ENCODE results near the gene WDR7. TPM values are rescaled to one million over a fixed set of nuclear protein-coding genes. Genes with fewer than 3 reads are reported as not detected.

The WDR7 gene
- total RNA-seq, 1 donor from 2014 or later: 36.4 TPM

DNA sequence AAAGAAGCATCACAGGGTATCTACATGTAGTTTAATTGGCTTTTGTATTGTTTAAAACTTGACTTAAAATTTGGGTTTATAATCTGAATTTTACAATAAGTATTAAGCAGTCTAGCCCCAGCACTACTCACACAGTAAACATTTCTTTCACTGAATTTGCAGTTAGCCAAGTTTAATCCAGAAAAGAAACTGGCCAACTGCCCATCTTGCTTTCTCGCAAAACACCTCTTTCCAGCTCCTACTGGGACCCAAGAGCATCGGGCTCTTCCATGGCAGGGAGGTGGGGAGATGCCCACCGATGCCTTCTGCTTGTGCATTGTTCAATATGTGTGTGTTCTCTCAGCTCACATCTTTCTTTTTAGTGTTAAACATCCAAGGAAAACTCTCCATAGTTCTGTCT is 283.0 kb downstream of the WDR7 start:
- intact Hi-C loops (cut with micrococcal nuclease): no loop called here

GRCh38 chr18:56934906-56935305 is 283.7 kb downstream of the WDR7 start:
- intact Hi-C loops (cut with micrococcal nuclease): no loop called here

DNA sequence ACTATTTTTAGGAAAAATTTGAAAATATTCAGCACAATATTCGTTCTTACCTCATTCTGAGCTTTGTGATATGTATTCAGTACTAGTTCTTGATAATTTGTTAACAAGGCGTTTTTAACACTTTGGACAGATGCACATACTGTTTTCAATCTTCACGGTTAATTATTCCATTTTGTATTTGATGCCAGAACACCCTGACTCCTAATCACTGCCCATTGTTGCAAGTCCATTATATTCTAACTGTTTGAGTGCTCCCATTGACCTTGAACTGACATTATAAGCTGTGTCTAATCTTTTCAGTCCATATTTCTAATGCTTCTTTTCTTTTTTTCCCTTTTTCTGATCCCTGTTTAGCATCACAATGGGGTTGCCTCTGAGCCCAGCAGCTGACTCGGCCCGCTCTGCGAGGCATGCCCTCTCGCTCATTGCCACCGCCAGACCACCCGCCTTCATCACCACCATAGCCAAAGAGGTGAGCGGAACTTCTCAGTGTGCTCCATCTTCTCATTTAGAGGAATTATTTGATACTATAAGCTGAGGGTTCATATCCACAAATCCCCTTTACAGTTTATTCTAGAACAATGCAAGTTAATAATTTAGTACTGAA is 284.4 kb downstream of the WDR7 start:
- intact Hi-C loops (cut with micrococcal nuclease): no loop called here

DNA sequence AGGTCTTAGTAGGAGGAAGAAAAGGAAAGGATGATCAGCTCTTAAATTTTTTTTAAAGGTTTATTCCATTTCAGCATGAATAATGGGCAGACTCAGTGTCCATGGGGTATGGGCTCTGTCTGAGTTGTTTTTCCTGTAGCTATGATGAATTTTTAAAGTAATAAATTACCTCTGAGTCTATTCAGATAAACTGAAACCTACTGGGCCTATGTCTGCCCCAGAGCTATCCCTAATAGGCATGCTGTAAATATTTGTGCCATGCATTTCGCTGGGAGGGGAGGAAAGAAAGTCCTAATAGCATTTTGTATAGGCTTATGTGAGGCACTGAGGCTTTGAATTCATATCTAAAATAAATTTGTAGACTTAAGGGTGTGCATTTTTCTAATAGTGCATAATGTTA is 285.3 kb downstream of the WDR7 start:
- intact Hi-C loops (cut with micrococcal nuclease): no loop called here

GRCh38 chr18:56937874-56938430 is 286.8 kb downstream of the WDR7 start:
- intact Hi-C loops (cut with micrococcal nuclease): no loop called here

GRCh38 chr18:56945171-56946083 is 294.3 kb downstream of the WDR7 start:
- intact Hi-C loops (cut with micrococcal nuclease): no loop called here

DNA sequence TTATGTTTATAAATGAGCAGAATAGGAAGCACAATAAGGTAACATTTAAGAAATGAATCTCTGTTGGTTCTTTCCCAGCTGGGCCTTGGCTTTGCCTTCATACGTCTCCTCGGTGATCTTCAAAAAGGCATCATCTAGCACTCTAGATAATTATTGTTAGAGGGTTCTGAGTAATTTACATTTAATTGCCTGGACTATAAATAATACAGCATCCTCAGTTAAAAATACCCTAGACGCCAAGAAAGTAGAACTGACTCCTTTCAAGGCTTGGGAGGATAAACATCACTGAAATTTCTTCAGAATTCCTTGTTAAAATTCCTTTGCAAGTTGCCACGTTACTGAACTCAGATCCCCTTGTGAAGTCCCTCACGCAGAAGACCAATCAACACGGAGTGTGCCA is 296.1 kb downstream of the WDR7 start:
- intact Hi-C loops (cut with micrococcal nuclease): no loop called here

DNA sequence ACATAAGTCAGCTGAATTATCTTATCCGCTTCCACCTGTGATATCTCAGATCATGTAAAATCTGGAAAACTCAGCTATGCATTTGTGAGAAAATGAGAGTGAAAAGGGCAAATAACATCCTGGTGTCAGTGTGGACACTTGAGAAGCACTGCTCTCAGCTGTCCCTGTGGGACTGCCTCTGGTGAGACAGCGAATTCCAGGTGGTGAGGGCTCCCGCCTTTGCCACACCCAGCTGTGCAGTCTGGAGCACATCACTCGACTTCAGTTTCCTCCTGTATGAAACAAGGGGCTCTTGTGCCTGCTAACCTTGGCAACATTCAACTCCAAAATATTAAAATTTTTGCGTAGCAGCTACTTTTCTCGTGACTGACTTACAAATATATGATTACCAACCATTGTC is 300.9 kb downstream of the WDR7 start:
- intact Hi-C loops (cut with micrococcal nuclease): no loop called here

- intact Hi-C loops (cut with micrococcal nuclease): no loop called here
Observed at GRCh38 chr18:56953428-56954198, 302.5 kb downstream of the WDR7 start.

DNA sequence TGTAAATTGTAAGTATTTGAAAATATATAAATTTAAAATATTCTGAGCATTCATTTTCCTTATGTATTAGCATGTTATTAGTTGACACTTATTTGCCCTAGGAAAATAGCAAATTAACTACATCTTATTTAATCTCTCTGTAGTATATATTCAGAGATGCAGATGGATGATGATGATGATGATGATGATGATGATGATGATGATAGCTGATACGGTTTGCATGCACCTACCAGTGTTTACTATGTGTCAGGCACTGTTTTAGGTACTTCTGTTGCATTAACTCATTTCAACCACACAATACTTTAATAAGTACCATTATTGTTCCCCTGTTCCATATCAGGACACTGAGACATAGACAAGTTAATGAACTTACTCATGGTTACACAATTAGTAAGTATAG is 304.3 kb downstream of the WDR7 start:
- intact Hi-C loops (cut with micrococcal nuclease): no loop called here

GRCh38 chr18:56959120-56959519 is 308.0 kb downstream of the WDR7 start:
- intact Hi-C loops (cut with micrococcal nuclease): no loop called here

DNA sequence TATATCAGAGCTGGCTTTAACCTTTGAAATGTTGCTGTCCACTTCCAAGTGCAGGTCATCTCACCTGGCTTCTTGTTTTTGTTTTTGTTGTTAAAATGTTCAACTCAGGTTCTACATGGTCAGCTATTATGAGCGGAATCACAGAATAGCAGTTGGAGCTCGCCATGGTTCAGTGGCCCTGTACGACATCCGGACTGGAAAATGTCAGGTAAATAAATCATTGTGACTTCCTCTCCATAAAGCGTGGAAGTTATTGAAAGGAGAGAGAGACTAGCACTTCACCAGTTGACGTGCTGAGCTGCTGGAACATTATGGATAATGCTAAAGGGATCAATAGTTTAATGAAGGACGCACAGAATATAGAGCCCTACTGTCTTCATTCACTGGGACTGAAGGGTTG is 311.2 kb downstream of the WDR7 start:
- intact Hi-C loops (cut with micrococcal nuclease): no loop called here

- intact Hi-C loops (cut with micrococcal nuclease): no loop called here
Observed at GRCh38 chr18:56967035-56967434, 315.9 kb downstream of the WDR7 start.

- intact Hi-C loops (cut with micrococcal nuclease): no loop called here
Observed at GRCh38 chr18:56973487-56973886, 322.3 kb downstream of the WDR7 start.

DNA sequence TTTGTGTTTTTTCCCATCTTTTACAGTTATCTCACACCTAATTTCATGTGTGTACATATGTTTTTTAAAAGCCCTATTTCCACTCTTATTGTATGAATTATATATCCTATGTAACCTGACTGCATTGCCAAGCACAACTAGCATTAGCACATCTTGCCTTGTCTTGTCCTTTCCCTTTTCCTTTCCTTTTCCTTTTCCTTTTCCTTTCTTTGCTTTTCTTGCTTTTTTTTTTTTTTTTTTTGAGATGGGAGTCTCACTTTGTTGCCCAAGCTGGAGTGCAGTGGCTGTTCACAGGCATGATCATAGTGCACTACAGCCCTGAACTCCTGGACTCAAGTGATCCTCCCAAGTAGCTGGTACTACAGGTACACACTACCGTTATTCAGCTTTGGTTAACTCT is 323.0 kb downstream of the WDR7 start:
- intact Hi-C loops (cut with micrococcal nuclease): no loop called here

- intact Hi-C loops (cut with micrococcal nuclease): no loop called here
Observed at GRCh38 chr18:56975276-56975675, 324.1 kb downstream of the WDR7 start.

DNA sequence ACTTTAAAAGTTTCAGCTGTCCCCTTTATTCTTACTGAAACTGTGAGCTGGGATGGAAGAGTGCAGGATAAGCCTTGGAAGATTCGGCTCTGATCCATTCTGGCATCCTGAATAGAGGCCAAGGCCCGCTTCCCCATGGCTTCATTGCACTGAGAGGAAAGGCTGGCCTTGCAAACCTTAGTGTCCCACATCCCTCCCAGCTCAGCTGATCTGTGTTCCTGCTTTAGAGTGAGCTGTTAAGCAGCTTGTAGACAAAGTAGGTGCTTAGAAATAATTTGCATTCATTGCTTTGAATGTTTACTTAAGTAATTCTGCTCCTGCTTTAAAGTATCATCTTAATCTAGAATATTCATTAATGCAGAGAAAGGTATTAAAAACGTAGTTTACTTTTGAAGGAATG is 326.1 kb downstream of the WDR7 start:
- intact Hi-C loops (cut with micrococcal nuclease): no loop called here

DNA sequence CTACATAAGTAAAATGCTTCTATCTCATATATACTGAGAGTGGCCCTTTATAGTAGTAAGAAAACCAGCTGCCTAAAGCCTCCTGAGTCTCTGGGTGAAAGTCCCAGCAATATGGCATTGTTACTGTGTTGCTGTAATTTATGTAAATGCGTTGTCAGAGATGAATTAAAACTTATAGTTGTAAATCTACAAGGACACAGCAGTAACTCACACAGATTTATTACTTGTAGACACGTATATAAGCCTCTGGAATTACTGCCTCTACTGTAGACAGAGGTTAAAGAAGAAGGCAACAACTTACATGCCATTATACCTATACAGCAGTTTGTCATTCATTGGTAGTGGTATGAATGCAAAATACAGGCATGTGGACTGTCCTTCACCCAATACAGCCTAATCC is 326.6 kb downstream of the WDR7 start:
- intact Hi-C loops (cut with micrococcal nuclease): no loop called here

GRCh38 chr18:56980151-56980550 is 329.0 kb downstream of the WDR7 start:
- intact Hi-C loops (cut with micrococcal nuclease): no loop called here

DNA sequence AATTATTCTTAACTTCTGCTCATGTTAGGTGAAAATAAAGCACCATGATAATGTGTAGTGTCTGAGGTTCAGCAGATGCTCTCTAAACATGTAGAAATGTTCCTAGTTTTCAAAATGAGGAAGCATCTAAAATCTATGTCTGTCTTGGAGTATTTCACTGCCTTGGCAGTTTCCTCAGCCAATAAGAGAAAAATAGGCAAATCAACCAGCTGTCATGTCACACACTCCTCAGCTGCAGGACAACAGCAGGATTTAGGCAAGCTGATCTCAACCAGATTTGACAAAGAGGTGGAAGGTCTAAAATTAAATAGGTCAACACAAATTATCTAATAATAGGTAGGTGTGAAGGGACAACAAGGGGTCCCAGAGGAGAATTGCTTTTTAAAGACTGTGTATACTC is 331.6 kb downstream of the WDR7 start:
- intact Hi-C loops (cut with micrococcal nuclease): no loop called here

DNA sequence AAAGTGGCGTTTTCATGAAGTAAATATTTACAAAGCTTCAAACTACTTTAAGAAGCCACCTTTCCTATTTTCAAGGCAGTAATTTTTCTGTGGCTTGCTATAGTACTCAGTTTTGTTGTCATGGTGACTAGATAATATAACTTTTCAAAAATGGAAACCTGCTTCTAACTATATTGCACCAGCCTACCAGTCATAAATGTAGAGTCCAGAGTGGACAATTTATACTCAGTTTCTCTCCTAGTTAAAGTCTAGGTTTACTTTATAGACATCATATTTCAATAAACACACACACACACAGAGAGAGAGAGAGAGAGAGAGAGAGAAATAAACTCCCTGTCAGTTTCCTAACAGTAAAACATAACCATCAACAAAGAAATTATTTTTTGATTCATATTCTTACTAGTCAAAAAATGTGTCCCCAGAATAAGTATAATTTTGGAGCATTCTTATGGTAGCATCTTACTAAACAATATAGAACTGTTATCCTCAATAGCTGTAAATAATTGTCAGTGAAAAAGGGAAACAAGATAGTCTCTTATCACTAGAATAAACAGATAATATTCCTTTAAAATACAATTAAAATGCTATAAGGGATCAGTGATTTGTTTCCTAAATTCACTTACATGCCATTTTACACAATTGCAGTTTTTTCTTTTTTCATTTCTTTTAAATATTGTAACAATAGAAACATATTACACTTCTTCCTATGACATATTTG is 332.3 kb downstream of the WDR7 start:
- intact Hi-C loops (cut with micrococcal nuclease): no loop called here

Data from T-helper 2 cell treated with Interferon-gamma antibody and Interleukin-4, amounts not matched to agents 100 ng/mL and 5 ng/mL, for 36 hours (primary cell).